ENCODE results near the gene SLC13A3.

The SLC13A3 gene

GRCh38 chr20:46547995-46548394, 103.3 kb downstream of the SLC13A3 start:
- H3K27ac ChIP-seq = no peak overlapping the region
- no peak for TF ChIP-seq ZFX (IDR thresholded peaks at IDR 0.05)

- no peak overlapping the region for H3K27ac ChIP-seq
- TF ChIP-seq ZFX (IDR thresholded peaks at IDR 0.05) = no peak
- TF ChIP-seq CTCF (conservative IDR thresholded peaks at IDR 0.05) = no peak
These were observed 104.3 kb downstream of the SLC13A3 start for GRCh38 chr20:46546936-46547335.

- H3K27ac ChIP-seq = no peak overlapping the region
These were observed 105.0 kb downstream of the SLC13A3 start for GRCh38 chr20:46546298-46546697.

GRCh38 chr20:46545827-46546138, 105.5 kb downstream of the SLC13A3 start:
- no peak overlapping the region for H3K27ac ChIP-seq
- TF ChIP-seq CTCF (conservative IDR thresholded peaks at IDR 0.05) (no peak), ZFX (IDR thresholded peaks at IDR 0.05) (no peak)

More at GRCh38 chr20:46546298-46546697, 105.0 kb downstream of the SLC13A3 start:
- no peak for TF ChIP-seq CTCF (conservative IDR thresholded peaks at IDR 0.05)
- no peak for TF ChIP-seq ZFX (IDR thresholded peaks at IDR 0.05)

GRCh38 chr20:46545077-46545826, 106.0 kb downstream of the SLC13A3 start:
- TF ChIP-seq ZFX (IDR thresholded peaks at IDR 0.05) = no peak
- TF ChIP-seq CTCF (conservative IDR thresholded peaks at IDR 0.05) = no peak

GRCh38 chr20:46544576-46544975, 106.7 kb downstream of the SLC13A3 start:
- TF ChIP-seq CTCF (conservative IDR thresholded peaks at IDR 0.05) = no peak
- TF ChIP-seq ZFX (IDR thresholded peaks at IDR 0.05) = no peak
- no peak overlapping the region for H3K27ac ChIP-seq

More at GRCh38 chr20:46545077-46545826, 106.0 kb downstream of the SLC13A3 start:
- no peak overlapping the region for H3K27ac ChIP-seq

GRCh38 chr20:46543959-46544358, 107.3 kb downstream of the SLC13A3 start:
- no peak overlapping the region for H3K27ac ChIP-seq
- TF ChIP-seq ZFX (IDR thresholded peaks at IDR 0.05) (no peak), CTCF (conservative IDR thresholded peaks at IDR 0.05) (no peak)

GRCh38 chr20:46543033-46543432, 108.2 kb downstream of the SLC13A3 start:
- TF ChIP-seq ZFX (IDR thresholded peaks at IDR 0.05) (no peak), CTCF (conservative IDR thresholded peaks at IDR 0.05) (no peak)
- H3K27ac ChIP-seq = no peak overlapping the region

All from C4-2B (cell line).